GM19043 (cell line): ENCODE measurements around the gene ZNF653.

ENCODE experiments used
- ATAC-seq: cut with Tn5 transposase; IDR thresholded peaks from one replicate; pipeline ENCODE4 v1.9.1; 2021; ENCODE audit warnings: low read depth; ENCODE audit not compliant: unreplicated experiment

The ZNF653 gene

GRCh38 chr19:11519138-11519537 lies 13.5 kb upstream of the ZNF653 start:
- no peak for ATAC-seq

GRCh38 chr19:11513946-11514345 lies 8.3 kb upstream of the ZNF653 start:
- ATAC-seq: no peak

- no peak for ATAC-seq
Measured at GRCh38 chr19:11510444-11510843, 4.8 kb upstream of the ZNF653 start.

GRCh38 chr19:11507370-11508078 lies 1.9 kb upstream of the ZNF653 start:
- no peak for ATAC-seq

GRCh38 chr19:11506967-11507366 lies 1.3 kb upstream of the ZNF653 start:
- no peak for ATAC-seq

- ATAC-seq: no peak
Measured at GRCh38 chr19:11506101-11506555, 489 bp upstream of the ZNF653 start.

- peak; percentile 86 for ATAC-seq
Measured at GRCh38 chr19:11505032-11505503, 571 bp downstream of the ZNF653 start.

- ATAC-seq: no peak
Measured at GRCh38 chr19:11504502-11505031, 1.1 kb downstream of the ZNF653 start.

- no peak for ATAC-seq
Measured at GRCh38 chr19:11499890-11500420, 5.7 kb downstream of the ZNF653 start.

- no peak for ATAC-seq
Measured at GRCh38 chr19:11499220-11499726, 6.4 kb downstream of the ZNF653 start.

- ATAC-seq: no peak
Measured at GRCh38 chr19:11496391-11497163, 9.1 kb downstream of the ZNF653 start.

- no peak for ATAC-seq
Measured at GRCh38 chr19:11495885-11496284, 9.8 kb downstream of the ZNF653 start.

- ATAC-seq: no peak
Measured at GRCh38 chr19:11495481-11495880, 10.2 kb downstream of the ZNF653 start.

- no peak for ATAC-seq
Measured at GRCh38 chr19:11494634-11495285, 10.9 kb downstream of the ZNF653 start.

GRCh38 chr19:11489378-11489777 lies 16.3 kb downstream of the ZNF653 start:
- ATAC-seq: no peak

GRCh38 chr19:11486661-11487503 lies 18.8 kb downstream of the ZNF653 start:
- no peak for ATAC-seq

- no peak for ATAC-seq
Measured at GRCh38 chr19:11485245-11485837, 20.3 kb downstream of the ZNF653 start.

GRCh38 chr19:11483366-11484111 lies 22.1 kb downstream of the ZNF653 start:
- ATAC-seq: no peak
